Sigmoid colon (tissue), 4 donors: ENCODE results near the gene UNCX.

Experiments
- EP300 ChIP-seq, 4 donors: sonication (generic); formaldehyde crosslinking; IDR thresholded peaks; one replicate each; pipeline ENCODE4 v1.6.1; 2017; ENCODE audit warnings: antibody characterized with exemption in 4 of 4
- TF ChIP-seq, protein P1 (sequence below), 4 experiments: fragments of 450-650 bp in 3 of 4; fragments of 200-600 bp in 1 of 4; IDR thresholded peaks; one replicate each; pipeline ENCODE4 v1.5.1; 2016 to 2019; ENCODE audit warnings: antibody characterized with exemption in 4 of 4, mild to moderate bottlenecking in 3 of 4, moderate library complexity in 2 of 4

DNA sequence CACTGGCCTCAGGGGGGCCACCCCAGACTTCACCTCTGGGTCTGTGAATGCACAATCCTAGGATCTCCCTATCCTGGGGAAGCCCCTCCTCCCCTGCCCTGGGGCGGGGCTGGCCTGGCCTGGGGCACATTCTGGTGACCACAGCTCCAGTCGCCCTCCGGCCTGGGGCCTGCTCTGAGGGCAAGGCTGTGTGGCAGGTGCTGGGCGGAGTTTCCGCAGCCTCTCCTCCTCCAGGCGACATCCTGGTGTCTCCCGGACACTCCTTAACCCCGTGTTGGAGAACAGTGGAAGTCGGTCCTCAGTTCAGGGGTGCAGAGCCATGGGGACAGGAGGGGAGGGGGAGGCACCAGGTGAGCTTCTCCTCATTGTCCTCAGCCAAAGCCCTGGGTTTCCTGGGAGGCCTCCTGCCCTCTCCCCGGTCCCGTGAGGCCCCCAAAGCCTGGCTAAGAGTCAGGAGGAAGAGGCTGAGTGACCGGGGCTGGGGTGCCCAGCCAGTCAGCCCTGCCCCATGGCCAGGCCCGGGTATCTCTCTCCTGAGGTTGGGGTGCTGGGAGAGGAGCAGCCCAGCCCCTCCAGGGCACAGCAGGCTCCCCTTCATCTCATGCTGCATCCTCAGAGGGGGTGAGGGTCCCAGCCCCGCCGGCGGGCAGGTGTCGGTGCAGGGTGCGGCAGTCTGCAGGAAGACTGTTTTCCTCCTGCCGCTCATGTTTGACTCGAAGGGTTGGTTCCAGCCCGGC lies 22.6 kb downstream of the UNCX start:
- TF ChIP-seq, protein P1, sequence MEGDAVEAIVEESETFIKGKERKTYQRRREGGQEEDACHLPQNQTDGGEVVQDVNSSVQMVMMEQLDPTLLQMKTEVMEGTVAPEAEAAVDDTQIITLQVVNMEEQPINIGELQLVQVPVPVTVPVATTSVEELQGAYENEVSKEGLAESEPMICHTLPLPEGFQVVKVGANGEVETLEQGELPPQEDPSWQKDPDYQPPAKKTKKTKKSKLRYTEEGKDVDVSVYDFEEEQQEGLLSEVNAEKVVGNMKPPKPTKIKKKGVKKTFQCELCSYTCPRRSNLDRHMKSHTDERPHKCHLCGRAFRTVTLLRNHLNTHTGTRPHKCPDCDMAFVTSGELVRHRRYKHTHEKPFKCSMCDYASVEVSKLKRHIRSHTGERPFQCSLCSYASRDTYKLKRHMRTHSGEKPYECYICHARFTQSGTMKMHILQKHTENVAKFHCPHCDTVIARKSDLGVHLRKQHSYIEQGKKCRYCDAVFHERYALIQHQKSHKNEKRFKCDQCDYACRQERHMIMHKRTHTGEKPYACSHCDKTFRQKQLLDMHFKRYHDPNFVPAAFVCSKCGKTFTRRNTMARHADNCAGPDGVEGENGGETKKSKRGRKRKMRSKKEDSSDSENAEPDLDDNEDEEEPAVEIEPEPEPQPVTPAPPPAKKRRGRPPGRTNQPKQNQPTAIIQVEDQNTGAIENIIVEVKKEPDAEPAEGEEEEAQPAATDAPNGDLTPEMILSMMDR (IDR thresholded peaks at IDR 0.05), result no peak
- TF ChIP-seq EP300 (IDR thresholded peaks at IDR 0.05), result no peak
